Measurements from ENCODE around the gene FAM210B. TPM values are rescaled to one million over a fixed set of nuclear protein-coding genes. Genes with fewer than 3 reads are reported as not detected.
A peak's percentile ranks its signal among the peaks of the same experiment; 100 is the strongest.
"Not testable (repeated sequence)": the region's sequence is repeated elsewhere in the genome, so short reads cannot be mapped to it uniquely, and the experiment has no call there.

FAM210B gene
- total RNA-seq, 2 experiments from 2014 or later: 3.7 to 4.5 TPM

GRCh38 chr20:56323656-56324055 is 35.1 kb upstream of the FAM210B start:
- no peak for ATAC-seq
- Mint-ChIP-seq H3K27me3 (peaks cover 11% of the 10 kb centered on the region), H3K9me3 (no peaks in the 10 kb centered on the region), H3K4me3 (no peak overlapping the region), H3K27ac (no peak overlapping the region), H3K36me3 (ENCODE audit: low read depth) (no peaks in the 10 kb centered on the region), H3K4me1 (ENCODE audit: low read depth) (no peaks in the 10 kb centered on the region)
- CTCF ChIA-PET: no interaction called here
- no peak for TF ChIP-seq CTCF (IDR thresholded peaks at IDR 0.05)
- intact Hi-C loops (cut with micrococcal nuclease): no loop called here
- POLR2A ChIA-PET: no interaction called here
- DNase-seq: no peak

GRCh38 chr20:56324806-56325205 is 34.0 kb upstream of the FAM210B start:
- intact Hi-C loops (cut with micrococcal nuclease): no loop called here
- peaks cover 11% of the 10 kb centered on the region for H3K27me3 Mint-ChIP-seq
- ChIA-PET CTCF (no interaction called here), POLR2A (no interaction called here)
- H3K9me3 Mint-ChIP-seq: no peaks in the 10 kb centered on the region
- no peak overlapping the region for H3K27ac Mint-ChIP-seq
- ATAC-seq (no peak), DNase-seq (no peak)
- no peak overlapping the region for H3K4me3 Mint-ChIP-seq
- no peak for TF ChIP-seq CTCF (IDR thresholded peaks at IDR 0.05)
- no peaks in the 10 kb centered on the region for H3K4me1 Mint-ChIP-seq (ENCODE audit: low read depth)
- H3K36me3 Mint-ChIP-seq (ENCODE audit: low read depth): no peaks in the 10 kb centered on the region

GRCh38 chr20:56328861-56329260 is 29.9 kb upstream of the FAM210B start:
- no peaks in the 10 kb centered on the region for H3K4me1 Mint-ChIP-seq (ENCODE audit: low read depth)
- no peak overlapping the region for H3K4me3 Mint-ChIP-seq
- no peaks in the 10 kb centered on the region for H3K36me3 Mint-ChIP-seq (ENCODE audit: low read depth)
- peaks cover 12% of the 10 kb centered on the region for H3K27me3 Mint-ChIP-seq
- intact Hi-C loops (cut with micrococcal nuclease): no loop called here
- H3K9me3 Mint-ChIP-seq: no peaks in the 10 kb centered on the region
- POLR2A ChIA-PET: no interaction called here
- DNase-seq: peak; percentile 9
- no peak overlapping the region for H3K27ac Mint-ChIP-seq
- CTCF ChIA-PET: no interaction called here
- TF ChIP-seq CTCF (IDR thresholded peaks at IDR 0.05): no peak
- ATAC-seq: no peak

- peaks cover 36% of the 10 kb centered on the region for H3K27me3 Mint-ChIP-seq
- intact Hi-C loops (cut with micrococcal nuclease); H3K4me3 Mint-ChIP-seq; ATAC-seq; H3K9me3 Mint-ChIP-seq; CTCF ChIA-PET; DNase-seq; H3K4me1 Mint-ChIP-seq (ENCODE audit: low read depth); H3K36me3 Mint-ChIP-seq (ENCODE audit: low read depth); H3K27ac Mint-ChIP-seq; POLR2A ChIA-PET: not testable (repeated sequence)
Measured at GRCh38 chr20:56336709-56337108, 22.1 kb upstream of the FAM210B start.

- no peak for ATAC-seq
- Mint-ChIP-seq H3K4me1 (ENCODE audit: low read depth) (peaks cover 4% of the 10 kb centered on the region), H3K36me3 (ENCODE audit: low read depth) (no peaks in the 10 kb centered on the region), H3K27ac (no peak overlapping the region), H3K27me3 (peaks cover 63% of the 10 kb centered on the region), H3K4me3 (no peak overlapping the region), H3K9me3 (no peaks in the 10 kb centered on the region)
- ChIA-PET CTCF (interaction anchor here (1.0 to 3.5 kb wide), 5 partner anchors 15 to 208 kb away, joined by 3 to 22 read pairs (median 12); partner anchors contain the start of genes FAM210B and MC3R), POLR2A (interaction anchor here (0.5 kb wide), 1 partner anchor 1428 kb away, joined by 4 read pairs; no protein-coding TSS in a partner anchor)
- DNase-seq: no peak
- no peak for TF ChIP-seq CTCF (IDR thresholded peaks at IDR 0.05)
- intact Hi-C loops (cut with micrococcal nuclease): loop anchor here (5.0 kb wide), 1 partner anchor 95 kb away; the partner anchor contains the start of gene MC3R
Measured at GRCh38 chr20:56342783-56343182, 16.0 kb upstream of the FAM210B start.
